HG03575 (cell line): ENCODE measurements around the gene ROBO1.

Source experiments
- ATAC-seq: cut with Tn5 transposase; IDR thresholded peaks from one replicate; pipeline ENCODE4 v1.9.1; 2021; ENCODE audit not compliant: unreplicated experiment, insufficient number of reproducible peaks, low FRiP score; ENCODE audit errors: extremely low read depth

ROBO1 gene

DNA sequence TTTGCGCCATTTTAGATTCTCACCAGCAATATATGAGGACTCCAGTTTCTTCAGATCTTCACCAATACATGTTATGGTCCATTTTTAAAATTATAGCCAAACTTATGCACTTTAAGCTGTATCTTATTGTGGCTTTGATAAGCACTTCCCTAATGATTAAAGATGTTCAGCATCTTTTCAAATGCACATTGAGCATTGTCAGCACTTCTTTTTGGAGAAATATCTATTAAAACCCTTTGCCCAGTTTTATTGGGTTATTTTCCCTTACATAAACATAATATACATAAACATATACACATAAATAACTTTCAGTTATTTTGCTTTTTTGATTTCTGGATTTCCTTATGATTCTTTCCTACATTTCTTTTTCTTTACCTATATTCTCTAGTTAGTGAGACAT lies 83.8 kb downstream of the ROBO1 start:
- ATAC-seq = no peak

DNA sequence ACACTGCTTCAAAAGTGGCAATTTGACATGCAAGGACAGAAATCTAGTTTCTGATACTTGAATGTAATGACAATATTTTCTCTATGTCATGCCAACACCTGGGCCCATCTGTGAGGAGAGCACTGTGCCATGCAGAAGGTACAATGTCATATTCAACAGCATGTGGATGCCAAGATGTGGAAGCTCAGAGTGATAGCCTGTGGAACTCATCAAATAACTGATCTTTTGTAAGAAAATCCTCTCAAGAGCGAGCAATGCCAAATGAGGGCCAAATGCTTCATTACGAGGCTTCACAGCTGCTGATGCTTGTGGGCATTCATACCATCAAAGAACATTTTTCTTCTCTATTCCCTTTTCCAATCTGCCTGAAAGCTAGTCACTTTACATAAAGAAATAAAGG lies 95.1 kb downstream of the ROBO1 start:
- ATAC-seq = no peak

DNA sequence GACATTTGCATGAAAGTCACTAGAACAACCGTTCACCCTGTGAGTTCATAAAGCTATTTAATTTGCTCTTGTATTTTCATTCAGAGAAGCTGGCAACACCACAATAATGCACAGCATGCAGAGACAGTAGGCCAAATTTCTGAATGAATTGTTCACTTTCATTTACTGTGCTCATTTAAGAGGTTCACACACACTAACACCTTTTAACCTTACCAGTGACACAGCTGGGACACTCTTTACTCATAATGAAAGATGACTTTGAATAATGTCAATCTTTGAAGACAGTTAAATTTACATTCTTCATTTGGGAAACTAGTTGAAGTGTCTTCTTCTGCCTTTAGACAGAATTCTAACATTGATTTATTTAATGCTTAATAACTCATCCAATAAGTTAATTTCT lies 95.7 kb downstream of the ROBO1 start:
- ATAC-seq = no peak

DNA sequence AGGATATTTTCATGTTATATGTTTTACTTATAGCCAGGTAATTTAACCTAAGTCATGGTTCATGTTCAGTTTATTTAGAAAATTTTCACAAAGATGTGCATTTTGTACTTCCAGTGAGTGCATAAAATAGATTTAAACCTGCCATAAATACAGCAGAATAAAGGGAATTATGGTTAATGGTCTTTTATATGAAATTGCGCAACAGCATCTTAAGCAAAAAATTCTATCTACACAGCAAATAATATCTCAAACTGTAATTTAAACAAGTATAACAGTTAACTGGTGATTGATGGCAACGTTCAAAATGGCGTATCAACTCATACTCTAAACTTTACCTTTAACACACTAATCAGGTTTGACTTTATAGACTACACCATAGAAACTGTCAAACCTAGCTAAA lies 97.6 kb downstream of the ROBO1 start:
- ATAC-seq = no peak

DNA sequence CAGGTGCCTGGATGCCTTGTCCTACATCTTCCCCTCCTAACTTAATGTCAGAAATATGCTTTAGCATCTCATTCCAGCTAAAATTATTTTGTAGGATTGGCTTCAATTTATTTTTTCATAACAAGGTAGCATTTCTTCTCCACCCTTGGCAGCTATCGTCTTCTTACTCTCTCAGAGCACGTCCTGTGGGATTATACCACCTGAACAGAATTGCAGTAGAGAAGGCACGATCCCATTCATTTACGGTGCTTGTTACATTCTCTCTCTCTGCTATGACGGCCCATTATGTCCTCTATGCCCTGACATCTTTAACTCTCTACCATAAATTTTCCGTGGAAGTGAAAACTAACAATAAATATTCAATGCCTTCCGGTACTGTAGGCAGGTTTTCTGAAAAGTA lies 103.3 kb downstream of the ROBO1 start:
- no peak for ATAC-seq

DNA sequence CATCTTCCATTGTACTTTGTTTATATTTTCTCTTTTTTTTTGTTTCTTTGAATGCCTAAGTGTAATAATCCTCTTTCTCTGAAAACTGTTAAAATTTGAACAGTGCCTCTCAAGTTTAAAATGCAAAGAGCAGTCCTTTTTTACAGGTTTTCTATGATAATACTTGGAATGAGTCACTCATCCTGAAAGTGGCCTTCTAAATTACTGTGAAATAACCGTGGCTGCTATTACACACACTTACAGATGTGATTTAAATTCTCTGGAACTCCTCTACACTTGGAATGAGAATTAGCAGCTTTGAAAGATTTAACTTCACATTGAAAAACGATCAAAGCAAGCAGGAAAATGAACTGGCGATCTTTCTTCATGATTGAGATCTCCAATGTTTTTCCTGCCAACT lies 105.9 kb downstream of the ROBO1 start:
- ATAC-seq = no peak

DNA sequence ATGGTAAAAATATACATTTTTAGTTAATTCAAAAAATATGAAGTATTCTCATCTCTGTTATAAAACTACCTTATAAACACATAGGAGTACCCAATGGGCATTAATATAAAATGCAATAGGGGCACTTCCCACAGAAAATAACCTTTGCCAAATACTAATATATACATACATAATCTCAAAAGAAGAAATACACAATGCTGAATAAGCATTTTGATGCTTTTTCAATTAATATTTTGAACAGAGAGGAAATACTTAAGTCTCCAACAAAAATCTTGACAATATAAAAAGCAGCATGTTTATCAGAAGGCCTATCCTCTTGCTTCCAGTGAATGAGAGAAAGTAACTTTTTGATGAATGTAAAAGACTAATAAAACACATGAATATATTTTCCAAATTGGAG lies 110.7 kb downstream of the ROBO1 start:
- no peak for ATAC-seq

DNA sequence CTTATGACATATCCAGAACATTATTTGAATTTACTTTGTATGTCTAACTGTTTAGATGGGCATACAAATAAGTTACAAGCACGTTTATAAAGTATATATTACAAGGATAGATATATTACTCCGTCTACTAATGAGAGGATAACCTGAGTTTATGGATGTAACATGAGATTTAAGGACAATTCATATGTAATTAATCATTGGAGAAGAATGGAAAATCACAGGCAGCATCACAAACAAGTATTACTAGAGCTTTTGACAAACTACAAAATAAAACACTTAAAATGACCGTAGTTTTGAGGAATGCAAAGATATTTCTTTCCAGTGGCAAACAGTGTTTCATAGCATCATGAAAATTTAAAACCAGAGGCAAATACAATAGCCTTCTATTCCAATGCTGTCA lies 113.8 kb downstream of the ROBO1 start:
- no peak for ATAC-seq

DNA sequence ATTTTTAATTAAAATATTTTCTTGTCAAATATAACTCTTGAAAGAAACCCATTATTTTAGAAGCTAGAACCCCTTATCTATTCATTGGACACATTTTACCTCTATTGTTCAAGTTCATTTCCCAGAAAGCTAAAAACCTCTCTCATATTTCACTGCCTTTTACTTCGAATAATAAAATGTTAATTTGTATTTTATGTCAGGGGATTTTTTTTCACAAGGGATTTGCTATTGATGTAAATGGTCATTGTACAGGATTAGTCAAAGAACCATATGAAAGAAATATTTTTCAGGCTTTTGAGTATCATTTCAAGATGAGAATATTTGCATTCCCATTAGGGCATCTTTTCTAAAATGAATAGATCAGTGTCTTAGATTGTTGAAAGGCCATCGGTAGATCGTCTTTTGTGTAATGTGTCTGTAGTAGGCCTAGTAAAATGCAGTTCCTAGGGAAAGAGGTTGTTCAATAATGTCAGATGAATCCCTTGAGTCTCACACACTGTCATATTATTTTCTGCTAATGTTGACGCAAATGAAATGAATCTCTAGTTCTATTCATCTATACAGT lies 114.5 kb downstream of the ROBO1 start:
- ATAC-seq = no peak

DNA sequence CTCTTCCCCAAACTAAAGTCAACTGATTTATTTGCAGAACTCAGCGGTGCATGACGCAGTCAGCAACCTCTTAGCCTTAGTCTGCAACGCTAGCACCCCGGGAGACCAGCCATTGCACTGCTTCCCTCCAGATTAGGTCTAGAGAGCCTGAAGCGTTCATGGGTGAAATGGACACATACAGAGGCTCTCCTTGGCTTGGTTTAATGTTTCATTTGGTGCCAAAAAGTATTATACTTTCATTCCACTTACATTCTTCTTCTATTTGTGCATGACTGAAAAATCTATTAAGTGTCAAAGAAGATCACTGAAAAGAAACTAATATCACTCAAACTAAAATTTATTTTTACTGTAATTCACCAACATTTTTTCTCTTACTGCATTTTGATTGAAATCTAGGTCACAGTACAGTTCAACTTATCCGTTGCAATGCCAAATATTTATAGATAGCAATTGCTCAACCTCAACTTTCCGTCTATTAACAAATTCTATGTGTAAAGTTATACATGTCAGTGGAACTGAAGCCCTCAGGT lies 116.2 kb downstream of the ROBO1 start:
- ATAC-seq = no peak

DNA sequence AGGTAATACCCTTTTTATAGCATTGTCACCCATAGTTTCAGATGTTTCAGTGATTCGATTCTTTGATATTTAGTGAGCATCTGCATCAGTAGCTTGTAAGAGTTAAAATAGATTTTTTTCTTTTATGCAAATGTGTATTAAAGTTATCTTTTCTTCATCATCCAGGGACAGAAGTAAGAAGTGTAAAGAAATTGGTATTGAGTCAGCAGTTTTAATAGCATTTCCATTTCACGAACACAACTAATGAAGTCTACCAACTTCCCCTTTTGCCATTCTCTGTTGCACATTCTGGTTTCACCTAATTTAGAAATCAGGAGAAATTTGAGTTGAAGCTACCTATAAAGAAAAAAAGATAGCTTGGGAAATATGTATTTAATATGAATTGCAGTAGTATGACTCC lies 127.9 kb downstream of the ROBO1 start:
- no peak for ATAC-seq

DNA sequence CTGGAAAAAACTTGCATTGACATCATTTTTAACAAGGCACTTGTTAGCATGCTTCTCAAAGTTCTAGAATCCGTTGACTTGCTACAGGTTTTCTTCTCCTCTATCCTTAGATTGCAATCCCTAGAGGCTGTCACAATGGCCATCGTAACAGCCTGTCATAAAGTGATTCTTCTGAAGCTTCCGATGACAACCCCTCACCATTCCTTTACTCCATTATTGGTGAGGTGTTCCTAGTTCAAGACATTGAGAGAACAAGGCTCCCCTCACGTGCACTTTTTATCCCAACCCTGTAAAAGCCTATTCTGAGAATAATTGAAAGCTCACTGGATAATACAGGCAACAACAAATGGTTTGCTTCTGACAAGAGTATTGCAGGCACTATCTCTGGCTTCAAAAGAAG lies 131.4 kb downstream of the ROBO1 start:
- no peak for ATAC-seq

DNA sequence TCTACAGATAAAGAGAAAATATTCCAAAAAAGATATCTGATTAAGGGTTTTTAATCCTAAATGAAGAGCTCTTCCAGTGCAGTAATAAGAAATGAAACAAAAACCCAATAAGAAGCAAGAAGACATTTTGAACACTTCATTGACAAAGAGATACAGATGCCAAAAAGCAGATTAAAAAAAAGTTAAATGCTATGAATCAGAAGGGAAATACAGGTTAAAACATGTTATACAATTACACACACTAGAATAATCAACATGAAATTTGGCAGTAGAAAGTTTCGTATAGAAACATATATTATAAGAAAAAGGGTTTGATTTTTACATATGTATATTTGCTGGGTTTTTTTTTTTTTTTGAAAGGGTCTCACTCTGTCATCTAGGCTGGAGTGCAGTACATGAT lies 135.0 kb downstream of the ROBO1 start:
- ATAC-seq = no peak

DNA sequence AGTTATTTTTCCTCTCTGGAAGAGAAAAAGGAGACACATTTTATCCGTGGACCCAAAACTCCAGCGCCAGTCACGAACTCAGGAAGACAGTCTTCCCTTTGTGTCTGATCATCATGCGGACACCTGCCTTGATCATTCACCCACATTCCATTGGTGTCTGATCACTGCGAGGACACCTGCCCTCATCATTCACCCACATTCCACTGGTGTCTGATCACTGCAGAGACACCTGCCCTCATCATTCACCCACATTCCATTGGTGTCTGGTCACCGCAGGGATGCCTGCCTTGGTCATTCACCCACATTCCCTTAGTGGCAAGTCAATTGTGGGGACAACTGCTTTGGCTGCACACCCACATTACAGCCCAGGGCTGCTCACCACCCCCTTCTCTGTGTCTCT lies 148.9 kb downstream of the ROBO1 start:
- ATAC-seq = no peak

DNA sequence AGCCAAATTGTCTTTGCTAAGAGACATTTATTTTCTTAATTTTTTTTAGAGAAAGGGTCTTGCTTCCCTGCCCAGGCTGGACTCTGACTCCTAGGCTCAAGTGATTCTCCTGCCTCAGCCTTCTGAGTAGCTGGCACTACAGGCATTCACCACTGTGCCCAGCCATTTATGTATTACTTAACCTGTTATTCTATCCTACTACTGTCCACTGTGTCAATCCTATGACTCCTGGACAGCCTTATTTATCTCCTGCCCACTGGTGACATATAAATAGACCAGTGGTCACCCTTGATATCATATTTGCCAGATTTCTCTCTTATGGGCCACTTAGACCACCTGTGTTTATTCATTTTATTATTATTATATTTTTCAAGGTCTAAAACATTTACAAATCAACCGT lies 161.4 kb downstream of the ROBO1 start:
- no peak for ATAC-seq

DNA sequence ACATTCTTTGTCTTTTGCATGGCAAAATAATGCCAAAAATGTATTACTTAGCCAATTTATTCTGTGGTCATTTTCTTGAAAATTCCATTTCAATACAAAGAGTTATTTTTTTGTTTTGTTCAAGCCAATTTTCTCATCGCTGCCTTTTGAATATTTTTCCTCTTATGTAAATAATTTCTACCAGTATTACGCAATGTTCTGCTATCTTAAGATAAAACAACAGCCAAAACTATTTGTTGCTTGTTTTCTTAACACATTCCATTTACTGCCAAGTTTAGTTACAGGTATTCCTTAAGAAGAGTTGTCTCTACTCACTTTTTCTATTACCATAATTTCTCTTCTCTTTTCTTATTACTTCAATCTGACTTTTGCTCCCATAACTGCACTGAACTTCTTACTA lies 163.1 kb downstream of the ROBO1 start:
- no peak for ATAC-seq

DNA sequence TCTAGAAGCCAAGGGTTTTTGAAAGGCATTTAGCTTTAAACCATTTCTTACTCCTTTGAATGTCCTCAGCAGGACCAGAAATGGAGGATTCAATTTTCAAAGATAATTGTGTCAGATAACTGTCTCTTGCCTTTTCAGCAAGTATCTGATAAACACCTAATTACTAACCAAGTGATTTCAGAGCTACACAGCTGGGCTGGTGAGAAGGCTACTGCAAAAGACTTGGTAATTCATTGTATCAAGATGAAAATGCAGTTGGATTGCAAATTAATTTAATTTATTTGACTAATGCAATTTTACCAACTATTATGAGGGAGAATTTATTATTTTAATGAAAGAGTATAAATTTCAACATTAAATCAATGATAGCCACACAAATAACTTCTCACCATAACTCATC lies 165.4 kb downstream of the ROBO1 start:
- no peak for ATAC-seq

DNA sequence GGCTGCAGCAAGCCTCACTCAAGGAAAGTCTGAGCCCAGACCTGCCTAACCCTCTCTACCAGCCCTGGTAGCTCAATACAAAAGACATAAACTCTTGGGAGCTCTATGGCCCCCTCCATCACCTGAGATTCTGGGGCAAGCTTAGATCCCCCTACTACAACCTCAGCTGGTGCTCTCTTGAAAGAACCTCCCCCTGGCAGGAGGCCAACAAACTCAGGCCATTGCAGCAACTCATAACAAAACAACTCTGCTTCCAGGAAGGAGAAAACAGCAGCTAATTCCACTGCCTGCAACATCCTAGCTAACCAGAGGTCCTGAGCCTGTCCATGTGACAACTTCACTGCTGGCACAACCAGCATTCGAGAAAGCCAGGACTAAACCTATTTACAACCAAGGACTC lies 169.2 kb downstream of the ROBO1 start:
- ATAC-seq = no peak

DNA sequence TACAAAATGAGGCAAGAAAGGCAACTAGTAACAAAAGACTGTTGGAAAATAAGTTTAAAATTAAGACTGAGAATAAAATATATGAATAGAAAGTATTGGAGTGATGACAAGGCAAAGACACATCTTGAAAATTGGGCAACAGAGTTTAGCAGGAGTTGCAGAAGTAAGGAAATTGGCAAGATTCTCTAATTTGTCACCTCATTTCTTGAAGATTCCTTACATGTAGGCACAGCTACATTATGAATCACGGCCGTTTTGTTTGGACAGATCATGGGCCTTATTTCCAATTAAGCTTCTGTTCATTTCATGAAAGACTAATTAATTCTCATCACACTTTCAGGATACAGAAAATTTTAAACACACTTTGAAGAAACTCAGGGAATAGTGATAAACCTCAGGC lies 170.1 kb downstream of the ROBO1 start:
- ATAC-seq = no peak

DNA sequence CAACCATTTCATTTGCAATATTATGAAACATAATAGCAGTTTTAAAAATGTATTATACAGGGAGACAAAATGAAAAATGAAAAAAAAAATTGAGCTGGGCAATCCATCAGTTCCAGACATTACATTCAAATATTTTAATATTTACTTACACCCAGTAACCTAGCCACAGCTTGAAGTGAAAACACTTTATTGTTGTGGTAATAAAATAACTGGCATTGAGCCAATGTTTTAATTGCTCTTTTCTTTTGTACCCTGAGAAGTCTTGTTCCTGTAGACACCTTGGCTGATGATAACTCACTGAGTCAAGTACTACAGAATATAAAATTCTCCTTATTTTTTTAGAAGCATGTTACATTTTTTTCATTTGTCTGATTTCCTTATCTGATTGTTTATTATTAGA lies 180.6 kb downstream of the ROBO1 start:
- no peak for ATAC-seq

DNA sequence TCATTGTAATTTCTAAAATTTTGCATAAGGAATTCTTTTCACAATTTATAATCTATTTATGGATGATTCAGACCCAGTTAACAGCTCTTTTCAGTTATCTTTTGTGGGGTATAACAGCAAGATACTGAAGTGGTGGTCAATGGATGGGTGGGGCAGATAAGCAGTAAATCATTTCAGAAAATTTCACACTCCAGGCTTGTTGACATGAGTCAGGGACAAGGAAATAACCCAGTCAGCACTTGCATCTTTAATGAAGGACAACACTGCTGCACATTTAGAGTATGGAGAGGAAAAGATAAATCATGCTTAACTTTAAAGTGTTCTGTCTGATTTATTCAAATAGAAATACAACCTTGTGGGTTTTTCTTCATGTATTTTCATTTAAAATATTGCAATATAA lies 181.6 kb downstream of the ROBO1 start:
- ATAC-seq = no peak

DNA sequence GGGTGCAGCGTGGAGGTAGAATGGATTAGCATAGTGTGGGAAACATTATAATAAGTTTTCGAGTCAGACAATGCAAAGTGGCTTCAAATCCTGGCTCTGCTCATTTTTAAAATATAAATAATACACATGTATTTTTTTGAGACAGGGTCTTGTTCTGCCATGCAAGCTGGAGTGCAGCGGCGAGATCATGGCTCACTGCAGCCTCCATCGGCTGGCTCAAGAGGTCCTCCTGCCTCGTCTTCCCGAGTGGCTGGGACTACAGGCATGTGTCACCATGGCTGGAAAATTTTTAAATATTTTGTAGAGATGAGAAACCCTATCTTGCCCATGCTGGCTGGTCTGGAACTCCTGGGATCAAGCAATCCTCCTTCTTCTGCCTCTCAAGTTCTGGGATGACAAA lies 194.9 kb downstream of the ROBO1 start:
- no peak for ATAC-seq
